Transverse colon (tissue), 4 donors: ENCODE data around the gene AUH. TPM values are rescaled to one million over a fixed set of nuclear protein-coding genes. Genes with fewer than 3 reads are reported as not detected.

Source experiments
- DNase-seq: peaks from one replicate; pipeline ENCODE4 v3.0.0-alpha.2; 2019
- H3K27ac ChIP-seq, 4 donors: fragments of 200-600 bp; sonication (generic); 2 replicates each; pipeline ENCODE4 v1.5.1; 2016 to 2018; ENCODE audit warnings: inconsistent platforms in 4 of 4
- H3K27me3 ChIP-seq: fragments of 200-600 bp; sonication (generic); 2 replicates; pipeline ENCODE4 v1.5.1; 2017; ENCODE audit warnings: inconsistent platforms
- H3K36me3 ChIP-seq, 4 donors: fragments of 200-600 bp; sonication (generic); 2 replicates each; pipeline ENCODE4 v1.5.1; 2017 to 2019; ENCODE audit warnings: inconsistent platforms in 4 of 4
- H3K4me1 ChIP-seq, 4 donors: fragments of 200-600 bp; sonication (generic); 2 replicates each; pipeline ENCODE4 v1.5.1; 2017 to 2020; ENCODE audit warnings: inconsistent platforms in 4 of 4
- H3K4me3 ChIP-seq, 4 donors: fragments of 200-600 bp; sonication (generic); 1 replicate in 1 of 4; 2 replicates in 3 of 4; pipeline versions ENCODE4 v1.5.1 to v1.6.1; 2017 to 2019; ENCODE audit warnings: inconsistent platforms in 4 of 4
- H3K9me3 ChIP-seq, 2 donors: fragments of 200-600 bp; sonication (generic); 2 replicates each; pipeline ENCODE4 v1.5.1; 2017 to 2019; ENCODE audit warnings: inconsistent platforms in 2 of 2
- CTCF ChIP-seq, 5 experiments: fragments of 200-600 bp in 3 of 5; fragments of 450-650 bp in 2 of 5; sonication (generic) in 3 of 5; IDR thresholded peaks; 1 replicate in 2 of 5; 2 replicates in 3 of 5; pipeline ENCODE4 v1.5.1; 2016 to 2017; ENCODE audit warnings: antibody characterized with exemption in 5 of 5, inconsistent platforms in 3 of 5, mild to moderate bottlenecking in 2 of 5, moderate library complexity in 1 of 5
- EP300 ChIP-seq: sonication (generic); formaldehyde crosslinking; IDR thresholded peaks from one replicate; pipeline ENCODE4 v1.6.1; 2017; ENCODE audit warnings: antibody characterized with exemption, low read depth
- POLR2A ChIP-seq: fragments of 450-650 bp; IDR thresholded peaks from one replicate; pipeline ENCODE4 v1.6.1; 2016; ENCODE audit warnings: antibody characterized with exemption, mild to moderate bottlenecking, moderate library complexity
- POLR2AphosphoS5 ChIP-seq, 3 donors: sonication (generic); formaldehyde crosslinking; IDR thresholded peaks; one replicate each; pipeline ENCODE4 v1.6.1; 2016; ENCODE audit warnings: antibody characterized with exemption in 3 of 3
- WGBS, 2 donors: methylation state at CpG; one replicate each; pipeline ENCODE4 v1.1.5; 2018; ENCODE audit warnings: low coverage in 1 of 2; 5-methylcytosine and 5-hydroxymethylcytosine counted together
- in situ Hi-C, 4 donors: fragments of 200-750 bp; cut with MboI; loops; one replicate each; pipeline versions ENCODE4 v1.15.0 to v1.15.1; 2017; ENCODE audit warnings: low sequenced_read_pairs in 3 of 4, low pct_ligation_motif_present in 1 of 4, low pct_unique_long_range_greater_than_20kb in 1 of 4
- intact Hi-C: fragments of 100-400 bp; cut with DNase I; formaldehyde crosslinking; loops from one replicate; pipeline ENCODE4 v1.15.1; 2023; ENCODE audit warnings: low total_unique reads
- total RNA-seq, 4 donors: library from RNA; depleted of rRNA; stranded (reverse); fragments of >200 nt; gene quantifications; one replicate each; pipeline ENCODE4 v1.1.0, GENCODE V29; 2016

AUH gene
- total RNA-seq, 4 donors from 2014 or later, result 55.0 to 136 (median 83.8) TPM

- WGBS, 2 donors, result 42 to 46% methylated on average over 6 of the region's 6 CpGs
- Histone ChIP-seq H3K4me1 (peaks cover 0 to 7% (median 2%) of the 10 kb centered on the region in 4 donors), H3K36me3 (no peaks in the 10 kb centered on the region), H3K9me3 (no peaks in the 10 kb centered on the region), H3K27me3 (no peaks in the 10 kb centered on the region), H3K27ac (no peak overlapping the region), H3K4me3 (no peak overlapping the region)
- TF ChIP-seq POLR2AphosphoS5 (IDR thresholded peaks at IDR 0.05) (no peak), POLR2A (no peak), CTCF (IDR thresholded peaks at IDR 0.05) (no peak), EP300 (no peak)
- in situ Hi-C loops (no loop called here), intact Hi-C loops (no loop called here)
- DNase-seq, result no peak
Observed at GRCh38 chr9:91285729-91286353, 75.9 kb downstream of the AUH start.

- in situ Hi-C loops, result no loop called here
- no peaks in the 10 kb centered on the region for H3K36me3 ChIP-seq
- 88 to 97% methylated on average over 2 to 3 of the region's 3 CpGs for WGBS, 2 donors
- DNase-seq, result no peak
- H3K27ac ChIP-seq, result no peak overlapping the region
- H3K9me3 ChIP-seq, result no peaks in the 10 kb centered on the region
- intact Hi-C loops, result no loop called here
- TF ChIP-seq CTCF (IDR thresholded peaks at IDR 0.05) (no peak), POLR2AphosphoS5 (IDR thresholded peaks at IDR 0.05) (no peak), EP300 (no peak), POLR2A (no peak)
- H3K27me3 ChIP-seq, result no peaks in the 10 kb centered on the region
- no peak overlapping the region for H3K4me3 ChIP-seq
- H3K4me1 ChIP-seq, result peaks cover 0 to 7% (median 2%) of the 10 kb centered on the region in 4 donors
Observed at GRCh38 chr9:91282292-91282691, 79.4 kb downstream of the AUH start.

- Histone ChIP-seq H3K36me3 (no peaks in the 10 kb centered on the region), H3K27ac (no peak overlapping the region), H3K4me3 (no peak overlapping the region), H3K9me3 (no peaks in the 10 kb centered on the region), H3K4me1 (no peaks in the 10 kb centered on the region), H3K27me3 (no peaks in the 10 kb centered on the region)
- intact Hi-C loops, result no loop called here
- no peak for DNase-seq
- TF ChIP-seq POLR2A, result no peak
- no peak for TF ChIP-seq CTCF (IDR thresholded peaks at IDR 0.05)
- TF ChIP-seq POLR2AphosphoS5 (IDR thresholded peaks at IDR 0.05), result no peak
- no peak for TF ChIP-seq EP300
- in situ Hi-C loops, result no loop called here
- WGBS, 2 donors, result 93 to 100% methylated on average over 3 to 8 of the region's 8 CpGs
Observed at GRCh38 chr9:91279296-91280204, 82.2 kb downstream of the AUH start.

- H3K27ac ChIP-seq, result no peak overlapping the region
- TF ChIP-seq CTCF (IDR thresholded peaks at IDR 0.05) (no peak), POLR2A (no peak)
- 91 to 96% methylated on average over 3 of the region's 3 CpGs for WGBS, 2 donors
- intact Hi-C loops, result no loop called here
- in situ Hi-C loops, result no loop called here
- no peak for DNase-seq
- peaks cover 0 to 3% (median 0%) of the 10 kb centered on the region in 4 donors for H3K4me1 ChIP-seq
- no peaks in the 10 kb centered on the region for H3K9me3 ChIP-seq
- H3K4me3 ChIP-seq, result no peak overlapping the region
- H3K36me3 ChIP-seq, result no peaks in the 10 kb centered on the region
- H3K27me3 ChIP-seq, result no peaks in the 10 kb centered on the region
Observed at GRCh38 chr9:91276513-91276912, 85.2 kb downstream of the AUH start.
